ENCODE results near the gene SH3BP2.

DNA sequence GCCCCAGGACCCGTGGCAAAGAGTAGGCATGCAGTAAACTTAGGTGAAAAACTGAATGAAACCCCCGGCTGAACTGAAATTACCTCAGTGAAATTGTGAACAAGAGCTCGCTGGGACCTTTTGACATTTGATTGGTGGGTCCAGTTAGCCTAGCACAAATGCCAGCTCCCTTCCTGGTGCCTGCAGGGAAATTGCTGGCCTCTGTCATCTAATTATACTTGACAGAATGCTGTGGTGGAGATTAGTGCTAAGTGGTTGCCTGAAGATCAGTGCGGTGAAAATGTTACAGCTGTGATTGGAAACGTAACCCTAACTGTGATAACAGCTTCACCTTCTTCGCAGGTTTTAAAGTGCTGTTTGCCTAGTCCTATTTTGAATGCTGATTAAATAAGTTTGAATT is 93.7 kb downstream of the SH3BP2 start:
- TF ChIP-seq, protein P1, sequence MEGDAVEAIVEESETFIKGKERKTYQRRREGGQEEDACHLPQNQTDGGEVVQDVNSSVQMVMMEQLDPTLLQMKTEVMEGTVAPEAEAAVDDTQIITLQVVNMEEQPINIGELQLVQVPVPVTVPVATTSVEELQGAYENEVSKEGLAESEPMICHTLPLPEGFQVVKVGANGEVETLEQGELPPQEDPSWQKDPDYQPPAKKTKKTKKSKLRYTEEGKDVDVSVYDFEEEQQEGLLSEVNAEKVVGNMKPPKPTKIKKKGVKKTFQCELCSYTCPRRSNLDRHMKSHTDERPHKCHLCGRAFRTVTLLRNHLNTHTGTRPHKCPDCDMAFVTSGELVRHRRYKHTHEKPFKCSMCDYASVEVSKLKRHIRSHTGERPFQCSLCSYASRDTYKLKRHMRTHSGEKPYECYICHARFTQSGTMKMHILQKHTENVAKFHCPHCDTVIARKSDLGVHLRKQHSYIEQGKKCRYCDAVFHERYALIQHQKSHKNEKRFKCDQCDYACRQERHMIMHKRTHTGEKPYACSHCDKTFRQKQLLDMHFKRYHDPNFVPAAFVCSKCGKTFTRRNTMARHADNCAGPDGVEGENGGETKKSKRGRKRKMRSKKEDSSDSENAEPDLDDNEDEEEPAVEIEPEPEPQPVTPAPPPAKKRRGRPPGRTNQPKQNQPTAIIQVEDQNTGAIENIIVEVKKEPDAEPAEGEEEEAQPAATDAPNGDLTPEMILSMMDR (conservative IDR thresholded peaks at IDR 0.05; ENCODE audit: low read length): no peak
- TF ChIP-seq EZH2phosphoT487 (IDR thresholded peaks at IDR 0.05; ENCODE audit: borderline replicate concordance): no peak
